Neural progenitor cell (in vitro differentiated cells): Measurements from ENCODE around the gene C7orf33.

Source experiments
- CTCF ChIP-seq: fragments of 200-600 bp; sonication (generic); IDR thresholded peaks from 2 replicates; pipeline ENCODE4 v1.5.1; 2017; ENCODE audit warnings: antibody characterized with exemption, mild to moderate bottlenecking
- EZH2 ChIP-seq: fragments of 200-600 bp; sonication (generic); IDR thresholded peaks from 2 replicates; pipeline ENCODE4 v1.6.1; 2017; ENCODE audit warnings: antibody characterized with exemption, mild to moderate bottlenecking, moderate library complexity
- EZH2phosphoT487 ChIP-seq: fragments of 200-600 bp; sonication (generic); IDR thresholded peaks from 2 replicates; pipeline ENCODE4 v1.6.1; 2017; ENCODE audit warnings: antibody characterized with exemption

DNA sequence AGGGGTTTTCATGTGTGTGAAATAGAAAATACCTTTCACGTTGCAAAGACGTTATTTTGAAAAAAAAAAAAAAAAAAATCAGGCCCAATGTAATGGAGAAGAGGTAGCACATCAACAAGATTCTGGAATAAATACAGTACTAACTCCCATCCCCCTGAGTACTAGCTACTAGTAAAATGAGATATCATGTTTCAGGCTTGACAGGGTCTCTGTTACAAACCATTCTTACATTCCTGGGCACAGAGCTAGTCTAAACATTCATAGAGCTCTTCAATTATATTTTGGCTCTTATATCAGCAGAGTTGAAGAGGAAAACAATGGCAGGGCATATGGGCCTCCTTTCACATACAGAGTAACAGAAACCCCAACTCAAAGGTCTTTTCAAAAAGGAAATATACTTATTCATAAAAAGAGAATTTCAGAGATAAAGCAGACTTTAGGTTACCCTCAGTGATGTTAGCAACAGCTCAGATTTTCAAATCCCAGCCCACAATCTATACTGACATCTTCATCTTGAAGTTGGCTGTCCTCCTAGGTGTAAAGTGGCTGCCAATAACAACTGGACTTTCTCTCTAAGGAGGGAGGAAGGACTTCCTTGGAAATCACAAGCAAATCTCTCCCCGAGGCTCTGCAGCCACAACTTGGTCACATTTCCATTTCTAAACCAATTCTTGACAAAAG lies 18.6 kb downstream of the C7orf33 start:
- TF ChIP-seq CTCF (no peak), EZH2phosphoT487 (no peak), EZH2 (no peak)
